GM19452 (cell line): ENCODE data around the gene TNIP1.

Experiments used
- ATAC-seq: cut with Tn5 transposase; IDR thresholded peaks from one replicate; pipeline ENCODE4 v1.9.1; 2021; ENCODE audit not compliant: unreplicated experiment

TNIP1 gene

GRCh38 chr5:151005950-151006576 is 74.8 kb downstream of the TNIP1 start:
- ATAC-seq: no peak

GRCh38 chr5:151005187-151005949 is 75.5 kb downstream of the TNIP1 start:
- ATAC-seq: no peak

GRCh38 chr5:151004499-151004898 is 76.3 kb downstream of the TNIP1 start:
- ATAC-seq: no peak

- no peak for ATAC-seq
Observed at GRCh38 chr5:151003503-151003860, 77.4 kb downstream of the TNIP1 start.

- ATAC-seq: no peak
Observed at GRCh38 chr5:151002681-151003502, 77.9 kb downstream of the TNIP1 start.

GRCh38 chr5:151002250-151002649 is 78.6 kb downstream of the TNIP1 start:
- ATAC-seq: no peak

GRCh38 chr5:151001436-151001835 is 79.4 kb downstream of the TNIP1 start:
- no peak for ATAC-seq

GRCh38 chr5:150999704-151000442 is 81.0 kb downstream of the TNIP1 start:
- no peak for ATAC-seq

GRCh38 chr5:150993826-150994412 is 86.9 kb downstream of the TNIP1 start:
- ATAC-seq: no peak

- ATAC-seq: no peak
Observed at GRCh38 chr5:150993422-150993821, 87.4 kb downstream of the TNIP1 start.

- ATAC-seq: no peak
Observed at GRCh38 chr5:150992705-150993104, 88.1 kb downstream of the TNIP1 start.

GRCh38 chr5:150989695-150990094 is 91.1 kb downstream of the TNIP1 start:
- no peak for ATAC-seq

- ATAC-seq: no peak
Observed at GRCh38 chr5:150987746-150988145, 93.1 kb downstream of the TNIP1 start.
